HEK293 (cell line): ENCODE results near the gene RAB7A.
A peak's percentile ranks its signal among the peaks of the same experiment; 100 is the strongest.

Source experiments
- CTCF ChIA-PET: fragments of 350-600 bp; formaldehyde crosslinking; extraction: SDS; loops from one replicate; lab custom pipeline; 2021; ENCODE audit warnings: antibody characterized with exemption; lab: Yijun Ruan, JAX
- POLR2A ChIA-PET: fragments of 300-600 bp; formaldehyde crosslinking; extraction: SDS; loops from one replicate; lab custom pipeline; 2020; ENCODE audit warnings: antibody characterized with exemption, inconsistent platforms; lab: Yijun Ruan, JAX
- H3K27ac ChIP-seq: fragments of 200-500 bp; sonication (Bioruptor generic); 2 replicates; pipeline ENCODE4 v1.5.1; 2014; ENCODE audit warnings: low read depth, low read length, control low read depth, inconsistent platforms; ENCODE audit errors: extremely low read depth
- H3K36me3 ChIP-seq, 2 experiments: fragments of 200-500 bp in 1 of 2; sonication (Bioruptor generic) in 1 of 2; 1 replicate in 1 of 2; 2 replicates in 1 of 2; pipeline ENCODE4 v1.5.1; 2014 to 2017; ENCODE audit warnings: inconsistent platforms in 2 of 2, low read length in 2 of 2; ENCODE audit not compliant: control insufficient read depth in 2 of 2, insufficient read depth in 1 of 2
- H3K4me1 ChIP-seq: fragments of 200-500 bp; sonication (Bioruptor generic); 2 replicates; pipeline ENCODE4 v1.5.1; 2014; ENCODE audit warnings: mild to moderate bottlenecking, low read length, inconsistent platforms; ENCODE audit not compliant: control insufficient read depth, insufficient read depth
- H3K4me3 ChIP-seq: 2 replicates; pipeline ENCODE4 v1.5.1; 2011; ENCODE audit warnings: low read depth, mild to moderate bottlenecking, control low read depth, low read length, moderate library complexity
- H3K9me3 ChIP-seq: fragments of 200-500 bp; sonication (Bioruptor generic); 2 replicates; pipeline ENCODE4 v1.5.1; 2014; ENCODE audit warnings: low read depth, low read length, inconsistent platforms; ENCODE audit not compliant: control insufficient read depth, insufficient read depth
- CTCF ChIP-seq: fragments of 450-650 bp; formaldehyde crosslinking; IDR thresholded peaks from 2 replicates; pipeline ENCODE4 v1.5.1; 2016; ENCODE audit warnings: missing biosample characterization, missing genetic modification characterization
- GLIS1 ChIP-seq: fragments of 450-650 bp; formaldehyde crosslinking; IDR thresholded peaks from 2 replicates; pipeline ENCODE4 v1.5.1; 2016; ENCODE audit warnings: missing biosample characterization, missing genetic modification characterization
- GLIS2 ChIP-seq: fragments of 450-650 bp; formaldehyde crosslinking; IDR thresholded peaks from 2 replicates; pipeline ENCODE4 v1.5.1; 2016; ENCODE audit warnings: missing biosample characterization, missing genetic modification characterization
- KLF1 ChIP-seq: fragments of 450-650 bp; formaldehyde crosslinking; IDR thresholded peaks from 2 replicates; pipeline ENCODE4 v1.5.1; 2016; ENCODE audit warnings: missing biosample characterization, missing genetic modification characterization
- PBX3 ChIP-seq: sonication (generic); formaldehyde crosslinking; IDR thresholded peaks from 2 replicates; pipeline ENCODE4 v1.8.1; 2022; ENCODE audit warnings: mild to moderate bottlenecking, moderate library complexity, missing genetic modification reagents
- PRDM2 ChIP-seq: fragments of 450-650 bp; formaldehyde crosslinking; IDR thresholded peaks from 2 replicates; pipeline ENCODE4 v1.5.1; 2016; ENCODE audit warnings: missing biosample characterization, missing genetic modification characterization, borderline replicate concordance
- SP2 ChIP-seq: fragments of 450-650 bp; formaldehyde crosslinking; IDR thresholded peaks from 2 replicates; pipeline ENCODE4 v1.5.1; 2016; ENCODE audit warnings: missing biosample characterization, missing genetic modification characterization
- SP7 ChIP-seq: fragments of 450-650 bp; formaldehyde crosslinking; IDR thresholded peaks from 2 replicates; pipeline ENCODE4 v1.5.1; 2016; ENCODE audit warnings: missing biosample characterization, missing genetic modification characterization
- ZBTB8A ChIP-seq: fragments of 450-650 bp; formaldehyde crosslinking; IDR thresholded peaks from 2 replicates; pipeline ENCODE4 v1.5.1; 2016; ENCODE audit warnings: missing biosample characterization, missing genetic modification characterization
- ZEB2 ChIP-seq: fragments of 450-650 bp; formaldehyde crosslinking; IDR thresholded peaks from 2 replicates; pipeline ENCODE4 v1.5.1; 2016; ENCODE audit warnings: missing biosample characterization, missing genetic modification characterization
- ZFHX2 ChIP-seq: fragments of 450-650 bp; formaldehyde crosslinking; conservative IDR thresholded peaks from 2 replicates; pipeline ENCODE4 v1.5.1; 2016; ENCODE audit warnings: missing biosample characterization, missing genetic modification characterization
- ZFP3 ChIP-seq: fragments of 450-650 bp; formaldehyde crosslinking; IDR thresholded peaks from 2 replicates; pipeline ENCODE4 v1.5.1; 2016; ENCODE audit warnings: low read depth, missing biosample characterization, missing genetic modification characterization
- ZIC2 ChIP-seq: fragments of 450-650 bp; formaldehyde crosslinking; IDR thresholded peaks from 2 replicates; pipeline ENCODE4 v1.5.1; 2016; ENCODE audit warnings: missing biosample characterization, missing genetic modification characterization
- ZNF132 ChIP-seq: fragments of 450-650 bp; formaldehyde crosslinking; IDR thresholded peaks from 2 replicates; pipeline ENCODE4 v1.5.1; 2017; ENCODE audit warnings: missing biosample characterization, missing genetic modification characterization, borderline replicate concordance
- ZNF221 ChIP-seq: fragments of 450-650 bp; formaldehyde crosslinking; IDR thresholded peaks from 2 replicates; pipeline ENCODE4 v1.5.1; 2017; ENCODE audit warnings: missing biosample characterization, missing genetic modification characterization, borderline replicate concordance
- ZNF274 ChIP-seq, 2 experiments: fragments of 200-500 bp in 1 of 2; fragments of 450-650 bp in 1 of 2; sonication (Bioruptor generic) in 1 of 2; formaldehyde crosslinking in 1 of 2; IDR thresholded peaks; 2 replicates each; pipeline versions ENCODE4 v1.5.1 to v1.6.1; 2014 to 2016; ENCODE audit warnings: borderline replicate concordance in 1 of 2, inconsistent platforms in 1 of 2, low read length in 1 of 2, missing biosample characterization in 1 of 2, missing genetic modification characterization in 1 of 2
- ZNF341 ChIP-seq: fragments of 450-650 bp; formaldehyde crosslinking; IDR thresholded peaks from 2 replicates; pipeline ENCODE4; 2016; ENCODE audit warnings: low read depth, missing biosample characterization, missing genetic modification characterization
- ZNF366 ChIP-seq: fragments of 450-650 bp; formaldehyde crosslinking; conservative IDR thresholded peaks from 2 replicates; pipeline ENCODE4 v1.5.1; 2016; ENCODE audit warnings: missing biosample characterization, missing genetic modification characterization
- ZNF423 ChIP-seq: fragments of 450-650 bp; formaldehyde crosslinking; IDR thresholded peaks from 2 replicates; pipeline ENCODE4 v1.5.1; 2016; ENCODE audit warnings: missing biosample characterization, missing genetic modification characterization
- ZNF549 ChIP-seq: fragments of 450-650 bp; IDR thresholded peaks from 2 replicates; pipeline ENCODE4 v1.5.1; 2018; ENCODE audit warnings: missing biosample characterization, missing genetic modification characterization, mild to moderate bottlenecking, inconsistent platforms, moderate library complexity
- ZNF558 ChIP-seq: fragments of 450-650 bp; formaldehyde crosslinking; IDR thresholded peaks from 2 replicates; pipeline ENCODE4 v1.5.1; 2016; ENCODE audit warnings: missing biosample characterization, missing genetic modification characterization
- ZNF600 ChIP-seq: fragments of 450-650 bp; formaldehyde crosslinking; IDR thresholded peaks from 2 replicates; pipeline ENCODE4 v1.5.1; 2016; ENCODE audit warnings: missing biosample characterization, missing genetic modification characterization
- ZNF664 ChIP-seq: fragments of 450-650 bp; formaldehyde crosslinking; IDR thresholded peaks from 2 replicates; pipeline ENCODE4 v1.5.1; 2016; ENCODE audit warnings: missing biosample characterization, missing genetic modification characterization
- ZNF76 ChIP-seq: fragments of 450-650 bp; formaldehyde crosslinking; IDR thresholded peaks from 2 replicates; pipeline ENCODE4; 2016; ENCODE audit warnings: low read depth, missing biosample characterization, missing genetic modification characterization, borderline replicate concordance

RAB7A gene

GRCh38 chr3:128845119-128845777, 119.3 kb downstream of the RAB7A start:
- Histone ChIP-seq H3K36me3 (no peaks in the 10 kb centered on the region), H3K4me1 (peaks cover 4% of the 10 kb centered on the region), H3K4me3 (0 out of 2 replicates have a peak overlapping the region, but pooled peaks have one; percentile 1)
- TF ChIP-seq ZNF221 (tag by site-specific recombination) (no peak), ZNF664 (tag by site-specific recombination) (no peak), CTCF (tag by site-specific recombination) (0 out of 2 replicates have a peak, but pooled peaks have one; percentile 20), ZNF600 (tag by site-specific recombination) (peak; percentile 28; the same call in 1 of the 2 replicates), ZNF549 (no peak), ZNF132 (tag by site-specific recombination) (no peak), ZIC2 (tag by site-specific recombination) (0 out of 2 replicates have a peak, but pooled peaks have one; percentile 60), GLIS1 (tag by site-specific recombination) (peak; percentile 67)
- TF ChIP-seq, all 188 proteins: peak for 4
- Histone ChIP-seq H3K9me3 (no peaks in the 10 kb centered on the region), H3K27ac (no peak overlapping the region)
- POLR2A ChIA-PET, result no interaction called here
- CTCF ChIA-PET, result interaction anchor here (0.6 to 2.2 kb wide), 12 partner anchors 11 to 236 kb away, joined by 3 to 6 read pairs (median 4); no protein-coding TSS in a partner anchor

DNA sequence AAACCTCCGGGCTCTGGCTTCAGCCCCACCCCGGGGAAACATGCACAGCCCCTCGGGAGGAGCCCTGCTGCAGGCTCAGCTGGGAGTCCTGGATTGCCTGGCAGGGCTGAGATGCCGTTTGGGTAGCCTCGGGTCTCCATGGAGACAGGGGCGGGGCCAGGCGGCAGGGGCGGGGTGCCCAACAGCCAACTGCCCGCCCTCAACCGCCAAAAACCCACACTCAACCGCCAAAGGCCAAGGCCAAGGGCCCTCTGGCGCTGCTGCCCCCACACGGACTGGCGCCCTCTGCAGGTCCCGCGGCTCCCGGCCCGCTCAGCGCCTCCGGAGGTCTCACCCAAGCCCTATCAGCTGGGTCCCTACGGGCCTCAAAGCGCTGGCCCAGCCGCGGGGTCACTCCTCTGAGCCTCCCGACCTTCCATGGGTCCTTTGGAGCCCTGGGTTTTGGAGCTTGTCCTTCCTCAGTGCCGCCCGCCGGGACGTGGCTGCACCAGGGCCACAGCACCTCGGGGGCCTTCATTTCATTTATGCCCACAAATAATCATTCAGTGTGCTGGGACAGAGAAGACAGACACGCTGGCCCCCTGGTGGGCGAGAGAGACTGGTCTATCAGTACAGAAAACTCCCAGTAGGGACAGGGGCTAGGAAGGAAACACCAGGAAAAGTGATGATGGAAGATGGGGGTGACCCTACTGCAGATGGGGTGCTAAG, 119.9 kb downstream of the RAB7A start:
- ChIA-PET POLR2A (no interaction called here), CTCF (interaction anchor here (0.6 to 2.2 kb wide), 15 partner anchors 10 to 337 kb away, joined by 3 to 6 read pairs (median 4); no protein-coding TSS in a partner anchor)
- Histone ChIP-seq H3K36me3 (no peaks in the 10 kb centered on the region), H3K9me3 (no peaks in the 10 kb centered on the region), H3K4me1 (peaks cover 4% of the 10 kb centered on the region), H3K27ac (peak overlapping the region; percentile 30; the same call in 1 of the 2 replicates), H3K4me3 (peak overlapping the region; percentile 16)
- TF ChIP-seq KLF1 (tag by site-specific recombination), result peak; percentile 77
- TF ChIP-seq SP2 (tag by site-specific recombination), result peak; percentile 46
- no peak for TF ChIP-seq ZNF366 (tag by site-specific recombination)
- TF ChIP-seq ZEB2 (tag by site-specific recombination), result 0 out of 2 replicates have a peak, but pooled peaks have one; percentile 28
- no peak for TF ChIP-seq ZFP3
- TF ChIP-seq ZFHX2 (tag by site-specific recombination), result peak; percentile 71
- TF ChIP-seq PRDM2 (tag by site-specific recombination), result no peak
- TF ChIP-seq PBX3, result 0 out of 2 replicates have a peak, but pooled peaks have one; percentile 50
- no peak for TF ChIP-seq ZNF274 (IDR thresholded peaks at IDR 0.05; ENCODE audit: low read length)
- TF ChIP-seq ZNF274 (tag by site-specific recombination; IDR thresholded peaks at IDR 0.05; ENCODE audit: borderline replicate concordance), result no peak
- TF ChIP-seq SP7, result 0 out of 2 replicates have a peak, but pooled peaks have one; percentile 25
- TF ChIP-seq ZNF341 (tag by site-specific recombination), result peak; percentile 73
- TF ChIP-seq ZBTB8A (tag by site-specific recombination), result peak; percentile 90
- TF ChIP-seq ZNF76 (tag by site-specific recombination), result peak; percentile 11; the same call in 1 of the 2 replicates
- peak; percentile 62; the same call in 1 of the 2 replicates for TF ChIP-seq ZNF423
- peak; percentile 40; the same call in 1 of the 2 replicates for TF ChIP-seq GLIS2 (tag by site-specific recombination)
- no peak for TF ChIP-seq ZNF558 (tag by site-specific recombination)
